ENCODE measurements around the gene MED9. TPM values are rescaled to one million over a fixed set of nuclear protein-coding genes. Genes with fewer than 3 reads are reported as not detected.

Gene MED9
- total and polyA plus RNA-seq, 11 donors: 26.3 to 64.4 (median 34.2) TPM

DNA sequence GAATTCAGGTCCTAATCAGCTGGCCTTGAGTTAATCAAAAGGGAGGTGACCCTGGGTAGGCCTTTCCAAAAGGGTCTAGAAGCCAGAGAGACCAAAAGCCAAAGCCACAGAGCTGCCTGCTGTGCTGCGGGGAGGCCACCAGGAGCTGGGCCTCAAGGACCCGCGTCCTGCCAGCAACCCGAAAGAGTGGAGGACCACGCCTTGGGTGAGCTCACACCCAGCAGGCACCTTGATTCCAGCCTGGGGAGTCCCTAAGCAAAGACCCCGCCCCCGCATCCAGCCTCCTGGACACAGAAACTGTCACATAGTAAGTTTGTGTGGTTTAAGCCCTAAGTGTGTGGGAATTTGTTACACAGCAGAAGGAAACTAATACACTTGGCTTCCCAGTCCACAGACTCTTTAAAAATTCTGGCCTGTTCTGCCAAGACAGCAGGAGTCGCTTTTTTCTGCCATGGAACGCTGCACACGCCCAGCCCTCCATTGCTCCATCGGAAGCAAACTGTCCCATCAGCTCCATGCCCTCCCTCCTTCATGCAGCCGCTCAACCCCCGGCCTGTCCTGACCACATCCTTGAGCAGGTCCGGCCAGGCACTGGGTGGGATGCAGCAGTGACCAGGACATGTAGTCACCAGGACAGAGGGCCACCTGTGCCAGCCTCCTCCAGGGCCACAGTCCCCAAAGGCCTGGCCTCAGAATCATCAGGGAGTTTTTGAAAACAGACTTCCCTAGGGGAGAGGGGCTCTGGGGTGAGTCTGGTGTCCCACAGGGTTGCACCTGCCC lies 40.3 kb downstream of the MED9 start:
- 94 to 97% (median 95%) methylated on average over 14 of the region's 14 CpGs for WGBS, 4 donors
- TF ChIP-seq, protein P1, sequence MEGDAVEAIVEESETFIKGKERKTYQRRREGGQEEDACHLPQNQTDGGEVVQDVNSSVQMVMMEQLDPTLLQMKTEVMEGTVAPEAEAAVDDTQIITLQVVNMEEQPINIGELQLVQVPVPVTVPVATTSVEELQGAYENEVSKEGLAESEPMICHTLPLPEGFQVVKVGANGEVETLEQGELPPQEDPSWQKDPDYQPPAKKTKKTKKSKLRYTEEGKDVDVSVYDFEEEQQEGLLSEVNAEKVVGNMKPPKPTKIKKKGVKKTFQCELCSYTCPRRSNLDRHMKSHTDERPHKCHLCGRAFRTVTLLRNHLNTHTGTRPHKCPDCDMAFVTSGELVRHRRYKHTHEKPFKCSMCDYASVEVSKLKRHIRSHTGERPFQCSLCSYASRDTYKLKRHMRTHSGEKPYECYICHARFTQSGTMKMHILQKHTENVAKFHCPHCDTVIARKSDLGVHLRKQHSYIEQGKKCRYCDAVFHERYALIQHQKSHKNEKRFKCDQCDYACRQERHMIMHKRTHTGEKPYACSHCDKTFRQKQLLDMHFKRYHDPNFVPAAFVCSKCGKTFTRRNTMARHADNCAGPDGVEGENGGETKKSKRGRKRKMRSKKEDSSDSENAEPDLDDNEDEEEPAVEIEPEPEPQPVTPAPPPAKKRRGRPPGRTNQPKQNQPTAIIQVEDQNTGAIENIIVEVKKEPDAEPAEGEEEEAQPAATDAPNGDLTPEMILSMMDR (IDR thresholded peaks at IDR 0.05): no peak
- TF ChIP-seq POLR2A (IDR thresholded peaks at IDR 0.05): no peak
- intact Hi-C loops (cut with DNase I): no loop called here
- no peaks in the 10 kb centered on the region for H3K27me3 ChIP-seq
- H3K9me3 ChIP-seq: no peaks in the 10 kb centered on the region
- ATAC-seq (no peak), DNase-seq (peak in 2 of 5 donors; percentile 13 to 25)
- no peak overlapping the region for H3K4me3 ChIP-seq
- peaks cover 0 to 4% (median 0%) of the 10 kb centered on the region in 9 donors for H3K36me3 ChIP-seq
- H3K27ac ChIP-seq: no peak overlapping the region
- no peaks in the 10 kb centered on the region for H3K4me1 ChIP-seq

DNA sequence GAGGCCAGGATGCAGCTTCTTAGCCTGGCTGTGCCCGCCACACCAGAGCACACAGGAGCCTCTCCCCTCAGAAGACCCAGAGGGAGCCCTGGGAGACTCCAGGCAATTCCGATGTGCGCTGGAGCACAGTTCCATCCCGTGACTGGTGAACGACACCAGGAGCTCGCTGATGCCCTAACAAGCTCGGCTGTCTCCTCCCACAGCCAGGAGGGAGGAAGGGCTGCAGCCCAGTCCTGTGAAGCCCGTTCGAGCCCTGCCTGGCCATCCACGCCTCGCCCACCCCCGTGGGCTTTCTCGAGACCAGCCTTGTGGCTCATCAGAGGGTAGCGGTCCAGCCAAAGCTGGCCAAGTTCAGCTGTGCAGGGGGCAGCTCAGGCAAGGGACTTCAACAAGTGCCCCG lies 41.2 kb downstream of the MED9 start:
- Histone ChIP-seq H3K4me1 (no peaks in the 10 kb centered on the region), H3K27me3 (no peaks in the 10 kb centered on the region), H3K36me3 (peaks cover 0 to 4% (median 0%) of the 10 kb centered on the region in 9 donors), H3K27ac (no peak overlapping the region), H3K9me3 (no peaks in the 10 kb centered on the region), H3K4me3 (no peak overlapping the region)
- whole genome bisulfite sequencing, 4 donors: 79 to 89% (median 87%) methylated on average over 13 to 15 of the region's 15 CpGs
- ATAC-seq (no peak), DNase-seq (peak in 2 of 5 donors; percentile 15 to 55)
- intact Hi-C loops (cut with DNase I): no loop called here
- TF ChIP-seq, protein P1 (IDR thresholded peaks at IDR 0.05): no peak
- no peak for TF ChIP-seq POLR2A (IDR thresholded peaks at IDR 0.05)

DNA sequence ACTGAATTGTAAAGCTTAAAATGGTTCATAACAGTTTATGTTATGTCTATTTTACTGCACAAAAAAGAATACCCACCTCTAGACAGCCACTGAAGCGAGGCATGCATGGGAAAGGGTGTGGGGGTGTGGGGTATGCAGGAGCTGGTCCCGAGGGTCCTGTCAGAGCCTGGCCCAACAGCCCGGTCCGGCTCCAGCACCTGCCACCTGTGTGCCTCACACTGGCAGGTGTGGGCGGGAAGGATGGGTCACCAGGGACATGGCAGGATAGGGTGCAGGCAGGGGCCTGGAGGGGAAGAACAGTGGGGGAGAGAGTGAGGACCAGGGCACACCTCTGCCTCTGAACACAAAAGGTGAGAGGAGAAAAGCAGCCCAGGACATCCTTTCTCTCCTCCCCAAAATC lies 42.2 kb downstream of the MED9 start:
- H3K9me3 ChIP-seq: no peaks in the 10 kb centered on the region
- H3K36me3 ChIP-seq: peaks cover 0 to 4% (median 0%) of the 10 kb centered on the region in 9 donors
- DNase-seq (peak in 2 of 5 donors; percentile 18 to 36), ATAC-seq (no peak)
- H3K4me3 ChIP-seq: no peak overlapping the region
- 80 to 95% (median 88%) methylated on average over 5 of the region's 5 CpGs for WGBS, 4 donors
- no peaks in the 10 kb centered on the region for H3K27me3 ChIP-seq
- TF ChIP-seq, protein P1 (IDR thresholded peaks at IDR 0.05): no peak
- TF ChIP-seq POLR2A (IDR thresholded peaks at IDR 0.05): no peak
- no peak overlapping the region for H3K27ac ChIP-seq
- H3K4me1 ChIP-seq: no peaks in the 10 kb centered on the region
- intact Hi-C loops (cut with DNase I): no loop called here

DNA sequence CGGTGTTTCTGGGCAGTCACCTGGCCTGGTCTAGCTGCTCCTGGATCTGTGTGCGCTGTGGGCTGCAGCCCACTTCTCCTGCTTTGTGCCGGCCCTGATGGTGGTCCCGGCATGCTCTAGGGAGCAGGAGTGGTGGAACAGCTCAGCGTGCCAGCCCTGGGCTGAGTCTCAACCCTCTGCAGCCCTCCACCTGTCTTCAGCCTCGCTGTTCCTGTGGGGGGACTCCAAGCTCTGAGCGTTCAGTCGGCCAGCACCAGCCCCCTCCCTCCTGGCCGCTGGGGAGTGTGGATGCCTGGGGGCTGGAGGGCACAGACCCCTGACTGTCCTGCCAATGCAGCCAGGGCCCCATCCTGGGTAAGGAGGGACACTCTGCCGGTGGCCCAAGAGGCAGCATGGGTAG lies 43.1 kb downstream of the MED9 start:
- Histone ChIP-seq H3K27ac (no peak overlapping the region), H3K27me3 (no peaks in the 10 kb centered on the region), H3K4me1 (no peaks in the 10 kb centered on the region), H3K9me3 (no peaks in the 10 kb centered on the region), H3K36me3 (peaks cover 0 to 4% (median 0%) of the 10 kb centered on the region in 9 donors), H3K4me3 (no peak overlapping the region)
- TF ChIP-seq, protein P1 (IDR thresholded peaks at IDR 0.05): no peak
- no peak for TF ChIP-seq POLR2A (IDR thresholded peaks at IDR 0.05)
- no peak for ATAC-seq
- WGBS, 4 donors: 89 to 100% (median 95%) methylated on average over 5 to 10 of the region's 10 CpGs
- DNase-seq: peak in 1 of 5 donors; percentile 49
- intact Hi-C loops (cut with DNase I): no loop called here

Measured in heart left ventricle (tissue), 16 donors.